LNCaP clone FGC (cell line): ENCODE measurements around the gene AIFM3.

ENCODE experiments used
- DNase-seq: peaks from one replicate; pipeline ENCODE4 v3.0.0-alpha.2; 2011; ENCODE audit warnings: low read depth
- H3K4me3 ChIP-seq: 2 replicates; pipeline ENCODE4 v1.5.1; 2011; ENCODE audit warnings: mild to moderate bottlenecking, low read depth, low read length, control low read depth
- TF ChIP-seq, protein P1 (sequence below): IDR thresholded peaks from 2 replicates; pipeline ENCODE4 v1.5.1; 2012; ENCODE audit warnings: mild to moderate bottlenecking; ENCODE audit not compliant: control insufficient read depth, insufficient read depth; ENCODE audit errors: extremely low read depth

AIFM3 gene

DNA sequence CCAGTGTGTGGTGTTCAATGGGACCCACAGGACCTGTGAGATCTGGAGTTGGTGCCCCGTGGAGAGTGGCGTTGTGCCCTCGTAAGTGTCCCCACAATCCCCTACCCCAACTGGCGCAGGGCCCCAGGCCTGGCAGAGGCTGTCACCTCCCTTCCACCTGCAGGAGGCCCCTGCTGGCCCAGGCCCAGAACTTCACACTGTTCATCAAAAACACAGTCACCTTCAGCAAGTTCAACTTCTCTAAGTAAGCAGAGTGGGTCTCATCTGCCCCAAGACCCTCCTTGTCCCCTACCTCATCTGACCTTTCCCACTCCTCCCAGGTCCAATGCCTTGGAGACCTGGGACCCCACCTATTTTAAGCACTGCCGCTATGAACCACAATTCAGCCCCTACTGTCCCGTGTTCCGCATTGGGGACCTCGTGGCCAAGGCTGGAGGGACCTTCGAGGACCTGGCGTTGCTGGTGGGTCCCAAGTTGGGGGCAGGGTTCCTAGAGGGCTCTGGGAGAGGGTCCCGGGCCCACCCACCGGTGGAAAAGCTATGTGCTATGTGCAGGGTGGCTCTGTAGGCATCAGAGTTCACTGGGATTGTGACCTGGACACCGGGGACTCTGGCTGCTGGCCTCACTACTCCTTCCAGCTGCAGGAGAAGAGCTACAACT is 56.0 kb downstream of the AIFM3 start:
- TF ChIP-seq, protein P1, sequence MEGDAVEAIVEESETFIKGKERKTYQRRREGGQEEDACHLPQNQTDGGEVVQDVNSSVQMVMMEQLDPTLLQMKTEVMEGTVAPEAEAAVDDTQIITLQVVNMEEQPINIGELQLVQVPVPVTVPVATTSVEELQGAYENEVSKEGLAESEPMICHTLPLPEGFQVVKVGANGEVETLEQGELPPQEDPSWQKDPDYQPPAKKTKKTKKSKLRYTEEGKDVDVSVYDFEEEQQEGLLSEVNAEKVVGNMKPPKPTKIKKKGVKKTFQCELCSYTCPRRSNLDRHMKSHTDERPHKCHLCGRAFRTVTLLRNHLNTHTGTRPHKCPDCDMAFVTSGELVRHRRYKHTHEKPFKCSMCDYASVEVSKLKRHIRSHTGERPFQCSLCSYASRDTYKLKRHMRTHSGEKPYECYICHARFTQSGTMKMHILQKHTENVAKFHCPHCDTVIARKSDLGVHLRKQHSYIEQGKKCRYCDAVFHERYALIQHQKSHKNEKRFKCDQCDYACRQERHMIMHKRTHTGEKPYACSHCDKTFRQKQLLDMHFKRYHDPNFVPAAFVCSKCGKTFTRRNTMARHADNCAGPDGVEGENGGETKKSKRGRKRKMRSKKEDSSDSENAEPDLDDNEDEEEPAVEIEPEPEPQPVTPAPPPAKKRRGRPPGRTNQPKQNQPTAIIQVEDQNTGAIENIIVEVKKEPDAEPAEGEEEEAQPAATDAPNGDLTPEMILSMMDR, result no peak
- DNase-seq, result no peak
- no peak overlapping the region for H3K4me3 ChIP-seq

DNA sequence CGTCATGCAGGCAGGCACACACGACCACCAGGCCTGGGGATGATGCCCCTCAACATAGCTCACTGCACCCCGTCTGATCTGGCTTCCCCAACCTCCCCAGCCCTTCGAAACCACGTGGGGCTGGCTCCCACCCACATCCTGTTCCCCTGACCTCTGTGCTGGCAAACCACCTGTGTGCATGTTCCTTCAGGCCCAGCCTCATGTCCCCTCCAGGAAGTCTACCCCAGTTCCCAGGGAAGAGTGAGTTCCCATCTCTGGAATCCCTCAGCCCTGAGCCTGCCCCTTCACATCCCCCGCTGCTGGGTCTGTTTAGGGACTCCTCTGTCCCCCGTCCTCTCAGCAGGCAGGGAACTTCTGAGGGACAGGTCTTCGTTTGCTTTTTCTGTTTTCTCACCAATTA is 58.2 kb downstream of the AIFM3 start:
- no peak for DNase-seq
- TF ChIP-seq, protein P1, result no peak
- H3K4me3 ChIP-seq, result no peak overlapping the region

DNA sequence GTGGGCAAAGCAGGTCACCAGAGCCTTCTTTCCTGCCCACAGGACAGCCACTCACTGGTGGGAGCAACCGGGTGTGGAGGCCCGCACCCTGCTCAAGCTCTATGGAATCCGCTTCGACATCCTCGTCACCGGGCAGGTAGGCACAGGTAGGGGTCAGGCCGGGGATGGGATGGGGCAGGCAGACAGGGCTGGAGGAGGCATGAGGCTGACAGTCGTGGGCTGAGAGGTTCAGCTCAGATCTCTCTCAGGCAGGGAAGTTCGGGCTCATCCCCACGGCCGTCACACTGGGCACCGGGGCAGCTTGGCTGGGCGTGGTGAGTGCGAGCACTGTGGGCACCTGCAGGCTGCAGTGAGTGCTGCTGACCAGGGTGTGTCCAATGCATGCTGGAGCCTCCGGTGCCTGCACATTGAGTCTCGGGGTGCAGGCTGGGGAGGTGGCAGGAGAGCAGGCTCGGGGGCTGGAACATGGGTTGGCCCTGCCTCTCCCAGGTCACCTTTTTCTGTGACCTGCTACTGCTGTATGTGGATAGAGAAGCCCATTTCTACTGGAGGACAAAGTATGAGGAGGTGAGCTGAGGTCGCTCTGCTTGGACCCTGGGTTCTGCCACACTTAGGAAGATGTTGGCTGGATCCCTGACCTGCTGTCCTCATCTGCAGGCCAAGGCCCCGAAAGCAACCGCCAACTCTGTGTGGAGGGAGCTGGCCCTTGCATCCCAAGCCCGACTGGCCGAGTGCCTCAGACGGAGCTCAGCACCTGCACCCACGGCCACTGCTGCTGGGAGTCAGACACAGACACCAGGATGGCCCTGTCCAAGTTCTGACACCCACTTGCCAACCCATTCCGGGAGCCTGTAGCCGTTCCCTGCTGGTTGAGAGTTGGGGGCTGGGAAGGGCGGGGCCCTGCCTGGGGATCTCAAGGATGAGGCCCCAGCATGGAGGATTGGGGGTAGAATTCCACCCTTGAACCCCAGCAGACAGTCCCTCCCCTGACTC is 59.0 kb downstream of the AIFM3 start:
- no peak for DNase-seq
- H3K4me3 ChIP-seq, result no peak overlapping the region
- TF ChIP-seq, protein P1, result no peak

DNA sequence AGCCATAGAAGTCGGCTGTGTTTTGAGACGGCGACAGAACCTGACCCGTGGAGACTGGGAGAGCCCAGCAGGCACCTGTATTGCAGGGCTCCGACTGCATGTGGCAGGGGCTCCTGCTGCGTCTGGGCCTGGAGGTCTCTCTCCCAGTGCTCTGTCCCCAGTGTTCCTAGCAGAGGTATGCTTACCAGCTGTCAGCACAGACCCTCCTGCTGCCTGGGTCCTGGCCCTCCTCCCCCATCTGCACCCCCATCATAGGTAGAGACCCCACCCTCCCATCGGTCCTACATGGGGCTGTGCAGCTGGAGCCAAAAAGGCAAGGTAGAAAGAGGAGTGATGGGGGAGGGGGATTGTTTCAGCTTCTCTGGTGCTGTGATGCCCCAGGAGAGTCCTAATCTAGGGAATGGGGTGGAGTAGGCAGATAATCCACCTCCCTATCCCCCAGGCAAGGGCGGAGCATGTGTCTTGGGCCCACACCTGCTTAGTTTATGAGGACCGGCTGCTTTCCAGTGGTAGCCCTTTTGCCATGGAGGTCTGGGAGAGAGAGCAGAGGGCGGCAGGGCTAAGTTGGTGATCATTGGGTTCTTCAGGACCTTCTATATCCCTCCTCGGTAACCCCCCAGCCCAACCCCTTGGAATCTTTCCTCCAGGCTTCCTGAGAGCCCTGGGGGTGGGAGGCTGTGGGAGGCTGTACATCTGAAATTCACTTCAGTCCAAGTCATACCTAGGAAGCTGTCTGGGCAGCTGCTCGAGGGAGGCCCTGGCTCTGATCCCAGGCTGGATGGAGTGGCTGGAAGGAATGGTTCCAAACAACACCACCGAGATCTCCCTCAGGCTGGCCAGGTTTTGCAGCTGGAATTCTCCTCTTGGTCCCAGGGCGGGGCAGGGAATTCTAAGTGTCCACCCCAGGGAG is 60.0 kb downstream of the AIFM3 start:
- DNase-seq, result peak; percentile 10

DNA sequence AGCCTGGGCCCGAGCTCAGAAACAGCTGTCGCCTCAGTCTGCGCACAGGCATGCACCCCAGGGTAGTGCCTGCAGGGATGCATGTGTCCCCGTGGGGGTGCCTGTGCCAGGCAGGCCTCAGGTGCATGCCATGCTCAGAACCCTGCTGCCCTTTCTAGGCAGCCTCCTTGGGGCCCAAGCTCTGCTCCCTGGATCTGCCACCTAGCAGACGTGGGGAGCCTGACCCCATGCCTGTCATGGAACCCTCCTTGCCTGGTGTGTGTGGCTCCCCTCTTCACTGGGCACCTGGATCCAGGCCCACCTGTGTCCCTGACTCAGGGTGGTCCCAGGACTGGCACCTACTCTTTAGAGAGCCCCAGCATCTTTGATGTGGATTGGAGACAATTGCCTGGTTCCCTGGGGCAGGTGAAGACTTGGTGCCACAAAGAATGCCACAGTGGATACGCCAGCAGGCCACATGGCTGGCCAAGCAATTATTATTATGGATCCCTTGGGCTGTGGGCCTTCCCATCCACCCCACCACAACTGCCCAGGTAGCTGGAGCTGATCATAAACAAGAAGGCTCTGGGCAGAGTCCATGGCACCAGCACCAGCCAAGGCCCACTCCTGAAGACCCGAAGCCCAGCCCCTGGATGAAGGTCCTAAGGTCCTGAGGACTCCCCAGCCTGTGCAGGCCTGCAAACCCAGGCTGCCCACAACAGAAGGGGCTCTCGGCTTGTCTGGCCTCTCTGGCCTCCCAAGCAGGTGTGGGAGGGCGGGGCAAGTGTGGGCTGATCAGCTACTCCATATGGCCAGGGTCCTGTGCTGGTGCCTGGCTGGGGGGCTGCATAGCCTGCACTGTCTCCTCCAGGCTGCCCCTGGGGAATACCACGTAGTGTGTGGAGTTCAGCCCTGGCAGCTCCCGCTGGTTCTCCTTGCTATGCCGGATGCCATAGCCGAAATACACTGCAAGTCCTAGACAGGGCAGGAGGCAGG is 61.5 kb downstream of the AIFM3 start:
- DNase-seq, result no peak

More for the DNA sequence above, 60.0 kb downstream of the AIFM3 start:
- H3K4me3 ChIP-seq, result no peak overlapping the region
- TF ChIP-seq, protein P1, result no peak

More for the DNA sequence above, 61.5 kb downstream of the AIFM3 start:
- no peak overlapping the region for H3K4me3 ChIP-seq
- TF ChIP-seq, protein P1, result no peak
